Activated CD4-positive, alpha-beta T cell treated with anti-CD3 and anti-CD28 coated beads for 4 hours (primary cell): ENCODE results near the gene MARCHF6.
"Not testable (repeated sequence)": the region's sequence is repeated elsewhere in the genome, so short reads cannot be mapped to it uniquely, and the experiment has no call there.

Source experiments
- DNase-seq, 2 donors: peaks; one replicate each; pipeline ENCODE4 v3.0.0-alpha.2; 2020

The MARCHF6 gene

DNA sequence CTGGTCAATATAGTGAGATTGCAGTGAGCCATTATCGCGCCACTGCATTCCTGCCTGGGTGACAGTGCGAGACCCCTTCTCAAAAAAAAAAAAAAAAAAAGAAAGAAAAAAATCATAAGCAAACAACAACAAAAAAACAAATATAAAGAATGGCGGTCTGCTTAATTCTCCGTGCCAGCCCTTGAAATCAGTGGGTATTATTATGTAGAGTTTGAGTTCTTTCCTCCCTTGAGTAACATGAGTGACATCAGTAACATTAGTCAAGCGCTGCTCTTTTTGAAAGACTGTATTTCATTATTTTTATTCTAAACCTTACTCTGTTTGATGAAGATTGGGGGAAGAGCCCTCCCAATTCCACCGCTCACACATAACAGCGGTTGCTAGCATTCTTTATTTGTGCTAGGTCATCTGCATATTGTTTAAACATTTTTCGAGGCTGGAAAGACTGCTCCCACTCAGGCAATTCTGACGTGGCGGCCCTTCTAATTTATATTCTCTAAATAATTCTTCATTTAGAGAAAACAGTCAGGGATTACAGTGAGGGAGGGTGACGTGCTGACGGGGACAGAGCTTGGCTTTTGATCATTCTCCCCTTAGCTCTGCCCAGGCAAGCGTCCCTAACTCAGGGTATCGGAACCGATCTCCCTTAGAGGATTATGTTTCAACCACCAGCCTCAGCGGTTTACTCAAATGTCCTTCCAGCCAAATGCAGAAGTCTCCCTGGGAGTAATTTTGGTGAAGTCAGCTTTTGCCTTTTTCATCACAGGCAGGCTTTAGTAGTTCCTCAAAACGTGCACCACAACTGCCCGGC is 860 bp upstream of the MARCHF6 start:
- peak; percentile 21 to 27 for DNase-seq

DNA sequence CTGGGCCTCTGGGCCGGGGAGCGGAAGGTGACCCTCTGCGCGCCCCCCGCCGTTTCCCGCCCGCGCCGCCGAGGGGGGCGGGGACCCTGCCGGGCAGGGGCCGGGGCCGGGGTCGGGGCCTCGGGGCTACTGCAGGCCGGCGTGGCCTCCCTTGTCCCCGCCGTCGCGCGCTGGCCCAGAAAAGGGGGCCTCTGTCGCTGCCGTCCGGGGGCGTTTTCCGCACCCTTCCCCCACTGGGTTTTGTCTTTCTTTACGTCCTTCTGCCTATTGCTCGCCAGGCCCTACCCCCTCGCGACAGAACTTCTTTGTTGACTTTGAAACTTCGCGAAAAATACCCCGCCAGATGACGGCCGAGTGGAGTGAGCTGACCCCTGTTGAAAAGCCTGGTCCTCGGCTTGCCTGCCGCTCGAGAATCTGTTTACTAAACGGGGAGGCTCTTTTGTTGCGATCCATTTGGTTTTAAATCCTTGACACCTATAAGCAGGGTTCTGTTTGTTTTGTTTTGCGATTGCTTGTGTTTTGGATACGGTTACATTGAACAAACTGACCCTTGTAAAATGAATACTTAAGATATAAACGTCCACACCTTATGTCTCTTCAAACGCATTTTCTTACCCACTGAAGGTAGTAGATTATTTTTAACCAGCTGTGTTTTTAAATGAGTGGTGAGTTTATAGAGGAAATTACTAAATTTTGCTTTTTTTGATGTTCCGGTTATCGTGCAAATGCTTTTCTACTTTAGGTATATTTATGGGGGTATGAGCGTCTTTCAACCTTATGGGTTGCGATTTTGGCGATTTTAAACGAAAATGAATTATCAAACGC is 765 bp downstream of the MARCHF6 start:
- DNase-seq: peak; percentile 34 to 37

DNA sequence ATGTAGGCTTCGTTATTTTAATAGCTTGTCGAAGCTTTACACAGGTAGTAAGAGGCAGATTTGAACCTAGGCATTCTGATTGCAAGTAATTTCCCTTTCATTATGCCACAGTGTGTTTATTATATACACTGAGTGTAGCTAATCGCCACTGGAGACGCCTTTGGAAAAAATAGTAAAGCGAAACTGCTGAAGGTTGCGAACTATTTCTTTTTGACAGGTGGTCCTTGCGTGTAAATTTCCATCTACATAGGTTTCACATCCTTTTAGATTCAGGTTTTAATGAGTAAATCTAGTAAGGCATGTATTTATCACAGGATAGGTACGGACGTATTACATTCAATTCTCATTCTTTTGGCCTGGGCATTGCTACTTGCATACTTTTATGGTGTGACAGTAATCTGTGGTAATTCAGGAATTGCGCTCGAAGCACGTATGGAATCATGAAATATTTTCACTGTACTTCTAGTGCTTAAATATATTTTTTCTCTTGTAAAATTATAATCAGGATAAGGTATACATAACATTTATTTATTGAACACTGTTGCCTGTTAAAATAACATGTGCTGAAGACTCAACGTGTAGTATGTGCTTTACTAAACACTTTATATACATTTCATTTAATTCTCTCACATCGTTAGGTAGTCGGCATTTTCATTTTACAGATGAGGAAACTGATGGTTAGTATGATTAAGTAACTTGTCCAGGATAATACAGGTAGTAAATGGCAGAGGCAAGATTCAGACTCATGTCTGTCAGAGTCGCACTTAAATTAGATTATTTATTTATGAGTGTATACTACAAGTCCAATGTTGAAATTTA is 1.8 kb downstream of the MARCHF6 start:
- no peak for DNase-seq

DNA sequence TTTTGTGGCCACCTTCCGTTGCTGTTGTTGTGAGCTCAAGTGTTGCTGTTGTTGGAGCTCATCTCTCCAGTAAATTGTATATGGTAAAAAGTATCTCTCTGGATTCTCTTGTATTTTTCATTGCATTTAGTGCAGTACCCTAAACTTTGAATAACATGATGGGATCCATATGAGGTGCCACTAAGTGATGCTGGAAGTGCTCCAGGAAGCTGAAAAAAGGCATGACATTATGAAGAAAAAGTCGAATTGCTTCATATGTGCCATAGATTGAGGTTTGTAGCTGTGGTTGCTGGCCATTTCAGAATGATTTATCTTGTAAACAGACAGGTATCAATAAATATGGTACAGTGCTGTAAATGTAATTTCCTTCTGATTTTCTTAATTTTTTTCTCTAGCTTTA is 5.5 kb downstream of the MARCHF6 start:
- DNase-seq: no peak

DNA sequence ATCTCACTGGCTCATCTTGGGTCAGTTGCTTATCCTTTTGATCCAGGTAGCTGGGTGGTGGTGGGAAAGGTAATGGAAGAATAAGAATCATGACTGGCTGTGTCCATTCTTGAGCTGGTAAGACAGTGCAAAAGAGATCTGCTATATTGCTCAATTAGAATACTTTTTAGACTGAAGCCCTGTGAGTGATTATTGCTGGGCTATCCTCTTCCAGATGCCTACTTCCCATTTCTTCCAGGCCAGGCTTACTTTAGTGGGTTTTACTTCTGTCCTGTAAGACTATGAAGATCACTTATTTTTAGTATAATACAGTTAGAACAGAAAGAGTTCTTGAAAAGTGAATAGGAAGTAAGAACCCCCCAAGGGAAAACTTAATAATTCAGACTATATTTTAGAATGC is 7.2 kb downstream of the MARCHF6 start:
- no peak for DNase-seq

DNA sequence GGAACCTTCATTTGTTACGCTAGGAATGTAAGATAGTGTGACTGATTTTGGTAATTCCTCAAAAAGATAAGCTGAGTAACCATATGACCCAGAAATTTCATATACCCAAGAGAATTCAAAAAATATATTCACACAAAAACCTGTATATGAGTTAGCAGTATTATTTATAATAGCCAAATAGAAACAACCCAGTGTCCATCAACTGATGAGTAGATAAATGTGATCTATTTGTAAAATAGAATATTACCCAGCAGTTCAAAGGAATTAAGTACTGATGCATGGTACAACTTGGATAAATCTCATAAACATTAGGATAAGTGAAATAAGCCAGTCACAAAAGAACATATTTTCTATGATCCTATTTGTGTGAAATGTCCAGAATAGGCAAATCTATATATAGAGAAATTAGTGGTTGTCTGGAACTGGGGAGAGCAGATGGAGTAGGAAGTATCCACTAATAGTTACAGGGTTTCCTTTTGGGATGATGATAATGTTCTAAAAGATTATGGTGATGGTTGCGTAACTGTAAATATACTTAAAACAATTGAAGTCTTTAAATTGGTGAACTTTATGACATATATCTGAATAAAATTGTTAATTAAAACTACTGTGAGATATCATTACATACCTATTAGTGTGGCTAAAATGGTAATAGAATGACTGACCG is 10.2 kb downstream of the MARCHF6 start:
- DNase-seq: no peak

DNA sequence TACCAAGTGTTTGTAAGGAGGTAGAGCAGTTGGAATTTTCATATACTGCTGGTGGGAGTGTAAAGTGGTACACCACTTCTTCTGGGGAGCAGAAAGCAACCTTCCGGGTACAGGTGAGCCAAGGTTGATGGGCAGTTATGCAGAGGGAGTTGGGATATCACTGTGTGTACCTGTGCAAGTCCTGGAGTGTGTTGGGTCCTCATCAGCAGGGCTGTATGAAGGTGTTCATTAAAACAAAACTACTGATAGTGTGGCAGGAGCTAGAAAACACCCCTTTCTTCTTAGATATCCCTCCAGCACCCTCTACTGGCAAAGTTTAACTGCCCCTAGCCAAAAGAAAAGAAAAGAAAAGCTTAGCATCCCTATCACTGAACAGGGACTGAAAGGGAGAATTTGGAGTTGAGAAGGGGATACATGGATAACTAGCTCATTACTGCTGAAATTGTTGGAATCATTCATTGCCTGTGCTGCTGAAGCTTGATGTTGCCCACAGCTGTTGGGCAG is 10.7 kb downstream of the MARCHF6 start:
- peak in 1 of 2 donors; percentile 19 for DNase-seq

DNA sequence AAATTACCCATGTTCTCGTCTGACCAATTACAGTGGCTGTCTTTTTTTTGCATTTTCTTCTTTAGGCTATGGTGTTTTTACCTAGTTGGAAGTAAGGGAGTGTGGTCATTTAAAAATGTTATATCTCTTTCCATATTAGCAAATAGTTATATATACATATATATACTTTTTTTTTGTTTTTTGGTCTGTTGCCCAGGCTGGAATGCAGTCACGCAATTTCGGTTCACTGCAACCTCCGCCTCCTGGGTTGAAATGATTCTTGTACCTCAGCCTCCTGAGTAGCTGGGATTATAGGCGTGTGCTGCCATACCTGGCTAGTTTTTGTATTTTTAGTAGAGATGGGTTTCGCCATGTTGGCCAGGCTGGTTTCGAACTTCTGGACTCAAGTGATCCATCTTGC is 12.3 kb downstream of the MARCHF6 start:
- no peak for DNase-seq

DNA sequence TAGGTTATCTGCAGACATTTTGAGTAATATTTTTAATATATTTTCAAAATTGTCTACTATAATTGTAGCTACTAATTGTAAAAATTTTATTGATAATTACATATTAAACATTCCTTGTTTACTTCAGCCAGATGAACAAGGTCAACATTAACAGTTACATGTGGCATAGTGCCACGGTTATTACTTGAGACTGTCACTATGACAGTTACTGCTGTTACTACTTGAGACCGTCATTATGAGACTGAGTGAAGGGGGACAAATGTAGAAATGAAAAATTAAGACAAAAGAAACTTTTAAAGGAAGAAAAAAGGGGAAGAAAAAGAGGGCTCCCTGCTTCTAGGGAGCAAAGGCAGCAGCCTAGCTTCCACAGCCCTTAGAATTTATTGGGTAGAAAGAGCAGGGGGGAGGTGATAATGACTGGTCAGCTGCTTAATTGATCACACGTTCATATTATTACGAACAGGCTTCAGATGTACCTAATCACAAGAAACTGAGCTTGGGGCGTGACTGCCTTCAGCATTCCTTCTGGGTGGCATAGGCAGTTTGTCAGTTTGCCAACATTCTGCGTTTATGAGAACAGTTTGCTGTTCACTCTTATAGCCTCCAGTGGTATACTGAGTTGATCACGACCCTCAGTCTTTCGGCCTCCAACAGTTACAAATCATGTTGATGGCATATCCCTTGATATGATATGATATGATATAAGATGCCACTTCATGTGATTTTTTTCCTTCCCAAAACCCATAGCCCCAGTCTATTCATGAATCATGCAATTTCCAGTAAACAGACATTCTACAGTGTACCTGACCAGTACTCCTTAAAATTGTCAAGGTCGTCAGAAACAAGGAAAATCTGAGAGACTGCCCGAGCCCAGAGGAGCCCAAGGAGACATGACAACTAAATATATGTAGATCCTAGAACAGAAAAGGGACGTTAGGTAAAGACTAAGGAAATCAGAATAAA is 13.1 kb downstream of the MARCHF6 start:
- DNase-seq: no peak

DNA sequence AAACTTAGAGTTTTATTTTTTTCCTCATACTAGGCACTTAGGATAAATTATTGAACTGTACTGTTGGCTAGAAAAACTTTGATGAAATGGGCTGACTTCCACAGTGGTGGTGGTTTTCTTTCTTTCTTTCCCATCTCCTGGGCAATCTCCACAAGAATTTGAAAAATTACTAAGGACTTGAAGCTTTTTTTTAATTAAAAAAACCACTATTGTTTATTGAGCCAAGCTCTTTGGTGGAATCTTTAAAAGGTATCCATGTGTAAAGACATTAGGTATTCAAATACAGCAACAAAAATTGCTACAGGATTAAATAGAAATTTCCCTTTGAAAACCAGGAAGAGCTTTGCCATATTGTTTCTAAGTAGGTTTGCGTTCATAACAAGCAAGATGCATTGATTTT is 14.1 kb downstream of the MARCHF6 start:
- no peak for DNase-seq

DNA sequence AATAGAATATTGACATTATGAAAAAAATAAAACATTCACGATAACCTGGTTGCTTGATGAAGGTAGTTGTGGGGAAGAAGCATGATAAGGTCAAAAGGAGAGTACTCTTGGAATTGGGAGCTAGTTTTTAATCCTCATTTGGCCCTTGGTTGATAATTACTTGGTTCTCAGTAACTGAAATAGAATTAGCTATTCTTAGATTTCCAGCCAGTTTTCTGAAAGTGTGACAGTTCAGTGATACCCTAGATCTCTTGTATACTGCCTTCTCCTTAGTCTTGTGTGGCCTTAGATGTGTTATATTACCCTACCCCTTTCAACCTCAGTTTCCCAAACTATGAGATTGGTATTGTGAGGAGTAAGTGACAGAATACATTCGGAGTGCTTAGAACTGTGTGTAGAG is 17.4 kb downstream of the MARCHF6 start:
- no peak for DNase-seq

DNA sequence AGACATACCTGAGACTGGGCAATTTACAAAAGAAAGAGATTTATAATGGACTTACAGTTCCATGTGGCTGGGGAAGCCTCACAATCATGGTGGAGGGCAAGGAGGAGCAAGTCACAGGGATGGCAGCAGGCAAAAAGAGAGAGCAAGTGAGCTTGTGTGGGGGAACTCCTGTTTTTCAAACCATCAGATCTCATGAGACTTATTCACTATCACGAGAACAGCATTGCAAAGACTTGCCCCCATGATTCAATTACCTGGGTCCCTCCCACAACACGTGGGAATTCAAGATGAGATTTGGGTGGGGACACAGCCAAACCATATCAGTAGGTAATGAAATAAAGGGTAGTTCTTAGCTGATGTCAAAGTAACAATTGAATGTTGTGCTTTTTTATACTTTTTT is 17.9 kb downstream of the MARCHF6 start:
- not testable (repeated sequence) for DNase-seq

DNA sequence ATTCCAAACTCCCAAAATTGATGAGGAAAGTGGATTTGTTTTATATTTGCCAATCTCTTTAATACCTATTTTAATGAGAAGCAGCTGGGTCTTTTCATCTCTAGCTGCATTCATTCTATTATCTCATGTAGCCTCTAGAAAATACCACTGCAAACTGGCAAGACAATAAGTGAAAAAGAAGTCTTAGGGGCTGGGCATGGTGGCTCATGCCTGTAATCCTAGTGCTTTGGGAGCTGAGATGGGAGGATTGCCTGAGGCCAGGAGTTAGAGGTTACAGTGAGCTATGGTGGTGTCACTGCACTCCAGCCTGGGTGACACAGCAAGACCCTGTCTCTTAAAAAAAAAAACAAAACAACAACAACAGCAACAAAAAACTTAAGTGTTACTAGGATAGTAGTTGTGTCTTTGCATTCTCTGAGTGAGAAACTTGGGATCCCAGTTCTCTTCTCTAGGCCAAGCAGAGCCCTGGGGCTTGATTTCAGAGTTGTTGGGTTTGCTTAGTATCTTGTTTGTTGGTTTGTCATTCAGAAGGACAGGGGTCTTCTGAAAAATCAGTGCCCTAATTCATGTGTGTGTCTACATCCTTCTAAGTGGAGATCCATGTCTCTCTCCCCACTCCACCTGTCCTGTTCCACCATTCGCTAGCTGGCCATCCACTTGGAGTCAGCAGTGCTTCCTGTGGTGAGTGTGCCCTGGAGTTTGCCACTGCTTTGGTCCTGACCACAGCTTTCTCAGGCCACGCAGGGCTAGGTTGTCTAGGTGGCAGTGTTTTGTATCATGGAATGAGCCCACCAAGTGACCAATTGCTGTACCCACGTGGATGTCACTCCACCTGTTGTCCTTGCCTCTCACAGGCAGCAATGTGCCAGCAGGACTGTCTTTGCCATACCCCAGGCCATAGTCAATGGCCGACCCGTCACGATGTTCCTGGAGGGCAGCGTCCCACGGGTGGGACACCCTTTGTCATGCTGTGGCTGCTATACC is 19.5 kb downstream of the MARCHF6 start:
- no peak for DNase-seq

DNA sequence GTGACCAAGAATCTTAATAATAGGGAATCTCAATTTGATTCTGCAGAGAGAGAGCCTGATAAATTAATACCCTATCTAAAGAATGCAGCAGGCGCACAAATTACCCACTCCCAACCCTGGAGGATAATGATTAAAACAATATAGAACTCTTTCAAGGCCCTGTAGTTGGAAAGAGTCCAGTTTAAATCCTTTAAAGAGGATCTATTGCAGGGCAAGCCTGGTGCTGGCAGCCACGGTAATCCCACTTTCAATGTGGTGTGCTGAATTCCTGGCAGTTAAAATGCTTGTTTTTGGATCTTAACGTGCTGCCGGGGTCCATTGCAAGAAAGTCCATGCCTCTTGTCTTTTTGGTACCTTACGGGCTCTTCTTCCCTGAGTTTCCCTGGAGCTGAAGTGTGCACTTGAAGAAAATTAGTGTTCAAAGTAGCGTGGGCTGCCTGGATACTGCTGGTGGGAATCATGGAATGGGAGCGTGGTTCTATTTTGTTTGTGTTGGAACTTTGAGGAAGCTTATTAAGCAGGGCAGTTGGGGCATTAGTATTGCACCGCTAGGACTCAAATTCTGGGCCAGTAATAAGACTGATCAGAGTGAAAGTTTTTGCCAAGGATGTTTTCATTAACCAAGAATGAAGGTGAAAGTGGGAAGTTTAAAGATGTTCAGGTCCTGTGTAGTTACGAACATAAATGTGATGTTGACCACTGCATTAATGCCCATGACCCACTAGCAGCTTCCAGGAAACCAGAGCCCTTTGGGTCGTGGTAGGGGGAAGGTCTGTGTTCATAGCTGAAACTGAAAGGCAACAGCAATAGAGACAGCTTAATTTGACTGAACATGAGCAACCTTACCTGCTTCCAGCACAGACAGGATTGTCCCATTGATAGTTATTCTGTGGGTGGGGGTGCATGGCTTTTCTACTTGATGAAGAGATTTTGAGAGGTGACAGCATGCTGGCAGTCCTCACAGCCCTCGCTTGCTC is 20.8 kb downstream of the MARCHF6 start:
- no peak for DNase-seq

DNA sequence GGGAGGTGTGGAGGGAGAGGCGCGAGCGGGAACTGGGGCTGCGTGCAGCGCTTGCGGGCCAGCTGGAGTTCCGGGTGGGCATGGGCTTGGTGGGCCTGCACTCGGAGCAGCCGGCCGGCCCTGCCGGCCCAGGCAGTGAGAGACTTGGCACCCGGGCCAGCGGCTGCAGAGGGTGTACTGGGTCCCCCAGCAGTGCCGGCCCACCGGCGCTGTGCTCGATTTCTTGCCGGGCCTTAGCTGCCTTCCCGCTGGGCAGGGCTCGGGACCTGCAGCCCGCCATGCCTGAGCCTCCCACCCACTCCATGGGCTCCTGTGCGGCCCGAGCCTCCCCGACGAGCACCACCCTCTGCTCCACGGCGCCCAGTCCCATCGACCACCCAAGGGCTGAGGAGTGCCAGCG is 21.7 kb downstream of the MARCHF6 start:
- DNase-seq: not testable (repeated sequence)

DNA sequence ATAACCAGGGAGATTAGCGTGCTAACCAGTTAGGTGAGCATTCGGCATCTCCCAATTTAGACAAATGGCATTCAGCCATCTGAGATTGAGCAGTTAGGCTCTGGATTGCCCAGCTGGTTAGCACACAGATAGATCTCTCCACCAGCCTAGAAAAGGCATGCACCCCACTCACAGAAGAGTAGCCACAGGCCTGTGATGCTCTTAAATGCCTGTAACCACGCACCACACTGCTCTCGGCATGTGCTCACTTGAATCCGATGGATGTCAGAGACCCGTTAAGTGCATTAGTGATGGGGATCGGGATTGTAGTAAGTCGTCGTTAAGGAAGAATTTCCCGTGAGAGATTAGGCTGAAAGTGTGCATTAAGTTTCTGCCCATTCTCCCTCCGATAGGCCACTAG is 23.0 kb downstream of the MARCHF6 start:
- no peak for DNase-seq

DNA sequence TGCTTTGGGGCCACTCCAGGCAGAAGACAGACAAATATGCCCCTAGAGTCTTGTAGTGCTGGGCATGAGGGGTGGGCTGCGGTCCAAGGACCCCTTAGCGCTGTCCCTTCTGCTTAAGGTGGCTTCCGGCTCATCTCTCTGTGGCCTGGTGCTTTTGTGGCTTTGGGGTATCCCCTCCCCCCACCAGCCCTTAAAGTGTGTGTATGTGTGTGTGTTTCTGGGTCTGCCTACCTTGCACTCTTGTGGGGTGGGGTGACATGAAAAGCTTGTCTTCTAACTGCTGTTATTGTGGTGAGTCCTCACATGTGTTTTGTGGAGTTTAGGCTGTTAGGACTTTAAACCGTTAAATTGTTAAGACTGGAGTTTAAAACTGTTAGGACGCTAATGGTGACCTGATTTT is 23.6 kb downstream of the MARCHF6 start:
- no peak for DNase-seq

DNA sequence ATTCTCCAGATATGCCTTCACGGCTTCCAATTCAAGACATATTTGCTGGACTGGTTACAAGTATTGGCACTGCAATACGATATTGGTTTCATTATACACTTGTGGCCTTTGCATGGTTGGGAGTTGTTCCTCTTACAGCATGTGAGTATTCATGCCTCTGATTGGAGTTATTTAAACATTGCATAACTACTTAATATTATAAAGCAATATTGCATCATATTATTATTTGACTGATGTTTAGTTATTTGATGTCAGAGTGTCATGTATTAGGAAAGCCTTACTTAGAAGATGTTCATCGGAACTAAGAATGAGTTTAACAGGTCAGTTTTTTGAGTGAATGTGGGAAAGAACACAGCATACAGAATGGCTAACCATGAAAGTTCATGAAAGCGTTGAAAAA is 28.3 kb downstream of the MARCHF6 start:
- no peak for DNase-seq

DNA sequence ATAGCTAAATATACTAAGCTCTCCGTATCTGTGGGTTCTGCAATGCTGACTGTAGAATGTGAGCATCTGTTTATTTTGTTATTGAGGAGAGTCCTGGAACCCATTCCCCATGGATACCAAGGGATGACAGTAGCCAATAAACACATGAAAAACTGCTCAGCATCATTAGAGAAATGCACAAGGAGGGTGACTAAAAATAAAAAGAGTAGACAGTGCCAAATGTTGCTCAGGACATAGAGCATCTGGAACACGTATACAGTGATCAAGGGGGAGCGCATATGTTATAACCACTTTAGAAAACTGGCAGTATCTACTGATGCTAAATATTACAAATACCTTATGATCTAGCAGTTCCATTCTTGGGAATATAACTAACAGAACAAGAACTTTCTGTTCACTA is 31.0 kb downstream of the MARCHF6 start:
- DNase-seq: no peak
